T-helper 1 cell (primary cell): ENCODE results near the gene TMEM106B.
"Not testable (repeated sequence)": the region's sequence is repeated elsewhere in the genome, so short reads cannot be mapped to it uniquely, and the experiment has no call there.

Experiments
- DNase-seq, 5 donors: peaks; one replicate each; pipeline ENCODE4 v3.0.0-alpha.2; 2012 to 2020
- total RNA-seq, 4 donors: gene quantifications; one replicate each; lab custom pipeline; 2026; lab: John Stamatoyannopoulos, UW

TMEM106B gene
- 47.9 to 85.3 (median 61.3) reads per million in 4 donors for total RNA-seq

GRCh38 chr7:12211054-12211710 lies at the start of gene TMEM106B:
TMEM106B (plus strand) TSS chr7:12211294; CDS start chr7:12214811, 3,517 bp downstream.
- peak; percentile 97 to 99 (median 98) for DNase-seq

GRCh38 chr7:12162415-12163113 lies 48.5 kb upstream of the TMEM106B start:
- DNase-seq = no peak

DNA sequence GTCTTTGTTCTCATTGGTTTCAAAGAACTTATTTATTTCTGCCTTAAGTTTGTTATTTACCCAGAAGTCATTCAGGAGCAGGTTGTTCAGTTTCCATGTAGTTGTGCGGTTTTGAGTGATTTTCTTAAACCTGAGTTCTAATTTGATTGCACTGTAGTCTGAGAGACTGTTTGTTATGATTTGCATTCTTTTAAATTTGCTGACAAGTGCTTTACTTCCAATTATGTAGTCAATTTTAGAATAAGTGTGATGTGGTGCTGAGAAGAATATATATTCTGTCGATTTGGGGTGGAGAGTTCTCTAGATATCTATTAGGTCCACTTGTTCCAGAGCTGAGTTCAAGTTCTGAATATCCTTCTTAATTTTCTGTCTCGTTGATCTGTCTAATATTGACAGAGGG lies 43.0 kb upstream of the TMEM106B start:
- not testable (repeated sequence) for DNase-seq

- DNase-seq = peak in 4 of 5 donors; percentile 13 to 73 (median 20)
These were observed 40.9 kb upstream of the TMEM106B start for GRCh38 chr7:12169981-12170820.

GRCh38 chr7:12173671-12174070 lies 37.4 kb upstream of the TMEM106B start:
- no peak for DNase-seq

DNA sequence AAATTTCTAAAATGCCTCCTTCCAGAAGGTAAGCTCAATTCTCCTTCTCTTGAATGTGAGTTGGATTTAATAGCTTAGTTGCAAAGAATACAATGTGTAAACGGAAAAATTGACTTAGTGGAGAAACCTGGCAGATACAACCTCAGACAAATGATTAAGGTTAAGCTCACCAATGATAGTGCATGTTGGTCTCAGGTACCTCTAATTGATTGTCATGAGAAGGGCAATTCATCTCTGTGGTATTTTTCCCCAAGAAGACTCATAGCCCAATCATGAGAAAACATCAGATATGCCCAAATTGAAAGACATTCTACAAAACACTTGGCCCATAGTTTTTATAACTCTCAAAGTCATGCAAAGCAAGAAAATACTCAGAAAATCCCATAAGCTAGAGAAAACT lies 36.2 kb upstream of the TMEM106B start:
- no peak for DNase-seq

DNA sequence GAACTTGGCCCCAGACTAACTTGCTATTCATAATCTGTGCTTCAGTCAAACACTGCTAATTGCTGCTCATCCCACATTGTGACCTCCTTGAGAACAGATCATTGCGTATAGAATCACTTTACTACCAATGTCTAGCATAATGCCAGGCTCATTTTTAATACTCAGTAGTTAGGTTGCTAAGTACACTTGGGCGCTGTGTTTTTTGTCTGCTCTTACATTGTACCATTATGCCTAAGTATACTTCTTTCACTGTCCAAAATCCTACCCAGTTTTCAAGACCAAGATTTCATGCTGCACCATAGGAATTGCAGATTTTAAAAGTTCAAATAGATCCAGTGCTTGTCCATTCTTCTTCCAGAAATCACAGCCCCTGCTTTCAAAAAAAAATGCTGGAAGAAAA lies 32.8 kb upstream of the TMEM106B start:
- DNase-seq = no peak

DNA sequence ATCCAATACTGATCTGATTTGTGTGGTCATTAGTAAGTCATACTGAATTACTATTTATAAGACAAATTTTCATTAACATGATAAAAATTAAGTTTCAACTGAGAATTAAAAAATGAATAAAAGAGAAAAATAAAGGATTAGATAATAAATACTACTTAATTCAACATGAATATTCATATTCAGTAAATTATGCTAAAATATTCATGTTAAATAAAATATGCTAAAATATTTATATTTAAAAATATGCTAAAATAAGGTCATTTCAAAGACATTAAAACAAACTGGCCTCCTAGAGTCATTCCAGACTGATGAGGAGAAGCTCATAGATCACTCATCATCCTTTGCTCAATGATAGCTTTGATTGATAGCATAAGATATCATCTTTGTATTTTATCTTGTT lies 16.7 kb upstream of the TMEM106B start:
- DNase-seq = no peak

DNA sequence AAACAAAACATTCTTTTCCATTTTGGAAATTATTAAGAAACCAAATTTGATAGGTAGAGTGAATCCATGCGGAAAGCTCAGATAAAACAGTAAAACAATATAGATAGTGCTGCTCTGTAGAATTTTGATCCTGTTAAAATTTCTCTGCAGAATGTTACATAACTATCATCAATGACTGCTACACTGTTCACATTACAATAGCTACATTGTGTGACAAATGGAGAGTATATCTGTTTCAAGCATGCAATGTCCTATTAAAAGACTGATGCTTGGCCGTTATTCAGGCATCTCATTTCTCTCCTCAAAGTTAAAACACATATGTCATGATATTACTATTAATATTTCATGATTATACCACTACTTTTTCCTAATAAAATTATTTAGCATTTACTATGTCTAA lies 14.7 kb upstream of the TMEM106B start:
- no peak for DNase-seq

GRCh38 chr7:12199363-12199762 lies 11.7 kb upstream of the TMEM106B start:
- DNase-seq = no peak

DNA sequence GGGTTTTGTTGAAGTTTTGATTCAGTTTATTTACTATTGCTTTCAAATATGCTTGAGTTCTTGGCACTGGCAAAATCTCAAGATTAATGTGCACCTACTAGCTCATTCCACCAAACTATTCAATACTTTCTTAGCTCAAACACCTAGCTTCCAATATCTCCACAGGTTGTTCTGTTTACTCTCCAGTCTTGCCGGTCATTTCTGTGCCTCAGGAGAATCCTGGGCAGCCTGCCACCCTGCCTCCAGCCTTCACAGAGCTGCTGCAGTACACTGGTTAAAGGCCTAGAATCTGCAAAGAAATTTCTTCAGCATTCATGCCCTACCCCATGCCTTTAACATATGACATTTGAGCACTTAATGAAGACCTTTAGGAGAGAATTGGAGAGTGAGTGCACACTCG lies 4.0 kb upstream of the TMEM106B start:
- DNase-seq = no peak

DNA sequence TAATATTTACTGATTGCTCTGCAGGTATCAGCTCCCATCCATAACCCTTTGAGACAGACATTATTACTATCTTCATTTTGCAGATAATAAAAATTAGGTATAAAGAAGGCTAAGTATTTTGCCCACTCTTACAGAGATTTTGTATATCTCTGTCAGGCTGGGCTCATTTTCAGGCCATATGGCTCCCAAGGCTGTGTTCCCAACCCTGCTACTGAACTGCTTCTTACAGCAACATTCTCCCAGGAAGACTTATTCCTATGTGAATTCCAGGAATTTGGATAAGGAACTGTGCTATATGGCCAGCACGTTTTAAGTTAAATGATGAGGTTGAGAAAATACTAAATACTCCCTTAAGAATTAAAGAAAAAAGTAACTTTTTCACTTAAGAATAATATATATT lies 1.9 kb upstream of the TMEM106B start:
- DNase-seq = no peak

DNA sequence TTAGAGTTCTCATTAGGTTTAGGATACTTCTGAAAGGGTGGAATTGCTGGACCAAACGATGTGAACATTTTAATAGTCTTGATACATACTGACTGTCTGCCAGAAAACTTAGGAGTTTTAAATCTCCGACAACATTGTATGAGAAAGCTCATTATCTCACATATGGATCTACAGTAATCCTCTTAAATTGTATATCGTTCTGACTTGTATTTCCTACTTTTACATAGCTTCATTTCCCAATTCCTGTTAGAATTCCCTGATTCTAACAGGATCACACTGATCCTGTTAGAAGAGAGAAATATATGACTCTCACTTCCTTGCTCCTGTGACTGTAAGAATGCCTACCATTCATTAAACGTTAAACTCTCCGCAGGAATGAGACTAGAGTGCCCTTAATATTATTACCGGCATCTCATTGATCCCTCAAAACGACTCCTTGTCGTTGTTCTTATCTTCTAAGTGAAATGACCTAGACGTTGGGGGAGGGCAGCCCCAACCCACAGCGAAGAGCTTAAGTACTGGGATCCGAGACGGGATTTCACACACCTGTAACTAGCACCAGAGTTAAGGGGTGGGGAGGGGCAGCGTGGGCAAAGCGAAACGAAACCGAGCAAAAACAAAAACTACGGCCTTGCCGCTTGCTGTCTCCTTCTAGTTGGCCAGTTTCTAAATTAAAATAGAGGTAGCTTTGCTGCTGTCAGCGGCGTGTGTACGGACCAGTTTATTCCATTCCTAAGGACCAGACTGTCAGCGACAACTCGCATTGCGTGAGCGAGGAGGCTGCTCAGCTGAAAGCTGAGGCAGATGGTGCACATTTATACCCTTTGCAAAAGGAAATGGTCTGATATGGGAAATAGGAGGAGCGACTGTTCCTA lies 678 bp upstream of the TMEM106B start:
- DNase-seq = no peak

DNA sequence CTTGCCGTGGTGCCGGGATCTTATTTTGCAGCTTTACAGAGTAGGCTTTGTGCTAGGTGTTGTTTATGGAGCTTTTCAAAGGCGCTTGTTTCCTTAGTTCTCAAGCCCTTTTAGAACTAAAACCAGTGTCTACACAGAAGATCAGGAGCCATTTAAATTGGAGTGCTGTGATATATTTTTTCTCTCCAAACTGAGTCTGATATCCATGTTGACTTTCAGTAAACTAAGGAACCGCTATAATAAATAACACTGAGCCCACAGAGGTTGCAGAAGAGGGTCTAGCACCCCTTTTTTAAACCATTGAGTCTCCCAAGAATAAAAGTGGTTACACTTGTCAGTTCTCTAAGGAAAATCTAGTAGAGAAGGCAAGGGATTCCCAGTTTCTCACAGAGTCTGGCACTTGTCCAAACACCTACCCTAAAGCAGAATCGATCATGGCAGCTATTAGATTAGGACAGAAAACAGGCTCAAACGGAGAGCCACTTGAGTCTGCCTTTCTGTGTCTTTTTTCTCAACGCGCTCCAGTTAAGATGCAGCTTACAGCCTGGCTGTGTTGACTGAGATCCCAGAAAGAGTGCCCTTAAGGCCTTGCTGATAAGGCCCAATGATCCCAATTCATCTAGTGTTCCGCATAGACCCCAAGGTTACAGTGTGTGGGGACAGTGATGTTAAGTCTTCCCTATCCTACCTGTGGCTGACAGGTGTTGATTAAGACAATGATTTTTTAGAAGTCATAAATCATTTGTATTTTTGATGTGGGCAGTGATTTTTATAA lies 804 bp downstream of the TMEM106B start:
- DNase-seq = no peak

DNA sequence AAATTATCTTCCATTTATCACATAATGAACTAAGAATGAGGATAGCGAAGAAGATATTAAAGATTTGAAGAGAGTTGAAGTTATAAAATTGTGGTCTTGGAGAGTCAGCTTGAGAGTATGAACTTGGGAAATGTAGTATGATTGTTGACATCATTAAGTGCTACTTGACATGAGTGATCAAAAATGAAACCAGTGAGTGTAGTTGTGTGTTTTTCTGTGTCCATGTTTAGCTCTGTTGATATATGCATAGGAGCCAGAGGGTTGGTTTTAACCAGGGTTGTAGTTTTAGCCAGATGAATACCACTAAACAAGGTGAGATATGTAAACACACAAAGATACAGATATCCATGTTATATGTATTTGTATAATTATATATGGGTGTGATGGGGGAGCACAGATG lies 6.2 kb downstream of the TMEM106B start:
- DNase-seq = no peak

GRCh38 chr7:12220389-12221046 lies 9.4 kb downstream of the TMEM106B start:
- DNase-seq = no peak

DNA sequence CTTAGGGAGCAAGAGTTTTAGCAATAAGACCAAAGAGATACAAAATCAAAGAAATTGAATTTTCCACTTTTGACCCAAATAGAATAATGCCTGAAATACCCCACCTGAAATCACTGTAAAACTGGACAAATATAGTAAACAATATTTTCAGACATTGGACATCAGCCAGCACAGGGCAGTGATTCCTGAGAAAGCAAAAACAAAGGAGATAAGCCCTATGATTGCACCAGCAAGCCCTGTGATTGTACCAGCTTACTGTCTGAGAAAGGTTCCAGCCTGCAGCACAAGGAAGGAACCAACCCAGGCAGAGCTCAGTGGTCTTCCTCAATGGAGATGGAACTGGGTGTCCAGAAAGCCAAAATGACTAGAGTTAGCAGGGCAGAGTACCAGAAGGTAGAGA lies 10.3 kb downstream of the TMEM106B start:
- DNase-seq = no peak

GRCh38 chr7:12222889-12223579 lies 11.9 kb downstream of the TMEM106B start:
- DNase-seq = peak in 1 of 5 donors; percentile 24

GRCh38 chr7:12225017-12225416 lies 13.9 kb downstream of the TMEM106B start:
- not testable (repeated sequence) for DNase-seq

- DNase-seq = no peak
These were observed 15.7 kb downstream of the TMEM106B start for GRCh38 chr7:12226756-12227155.
